HG02840 (cell line): ENCODE data around the gene ATP2B2.

Experiments used
- ATAC-seq: cut with Tn5 transposase; IDR thresholded peaks from one replicate; pipeline ENCODE4 v1.9.1; 2021; ENCODE audit warnings: mild to moderate bottlenecking, moderate library complexity, moderate number of reproducible peaks; ENCODE audit not compliant: unreplicated experiment, low FRiP score

Gene ATP2B2

DNA sequence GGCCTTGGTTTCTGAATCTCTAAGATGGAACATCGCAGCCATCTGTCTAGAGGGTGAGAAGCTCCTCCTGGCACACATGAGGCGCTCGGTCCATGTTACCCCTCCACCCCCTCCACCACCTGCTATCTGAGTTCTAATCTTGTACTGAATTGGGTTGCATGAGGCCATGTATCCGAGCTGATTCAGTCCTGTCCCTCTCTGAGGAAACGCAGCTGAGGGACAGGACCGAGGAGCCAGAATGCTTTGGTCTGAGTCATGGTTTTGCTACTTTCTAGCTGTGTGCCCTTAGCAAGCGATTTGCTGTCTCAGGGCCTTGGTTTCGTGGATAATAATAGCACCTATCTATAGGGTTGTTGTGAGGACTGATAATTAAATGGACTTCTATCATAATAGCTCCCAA is 96.7 kb downstream of the ATP2B2 start:
- ATAC-seq: no peak

DNA sequence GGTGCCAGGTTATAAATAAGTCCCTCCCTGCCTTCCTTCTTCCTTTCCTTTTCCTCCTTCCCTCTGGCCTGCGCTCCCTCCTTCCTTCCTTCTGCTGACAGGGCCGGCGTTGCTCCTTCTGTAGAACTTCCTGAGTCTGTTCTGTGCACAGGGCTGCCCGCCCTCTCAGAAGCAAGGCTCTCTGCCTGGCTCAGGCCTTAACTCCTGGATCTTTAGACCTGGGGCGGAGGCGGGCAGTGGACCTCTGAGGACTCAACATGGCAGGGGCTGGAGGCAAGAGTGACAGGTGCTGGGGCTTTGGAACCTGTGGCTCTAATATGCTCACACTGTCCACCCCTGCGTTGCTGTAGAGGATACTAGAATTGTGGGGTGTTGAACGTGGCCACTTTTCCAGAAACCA is 98.0 kb downstream of the ATP2B2 start:
- ATAC-seq: no peak

DNA sequence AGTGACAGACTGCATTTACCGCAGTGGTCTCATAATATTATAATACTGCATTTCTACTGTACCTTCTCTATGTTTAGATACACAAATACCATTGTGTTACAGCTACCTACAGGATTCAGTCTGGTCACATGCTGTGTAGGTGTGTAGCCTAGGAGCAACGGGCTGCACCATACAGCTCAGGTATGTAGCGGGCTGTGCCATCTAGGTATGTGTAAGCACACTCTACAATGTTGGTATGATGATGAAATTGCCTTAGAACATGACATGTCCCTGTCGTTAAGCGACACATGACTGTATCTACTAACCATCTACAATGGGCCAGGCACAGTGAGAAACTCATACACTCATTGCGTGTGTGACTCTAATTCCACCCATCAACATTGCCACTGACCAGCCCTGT is 99.0 kb downstream of the ATP2B2 start:
- ATAC-seq: no peak

- ATAC-seq: no peak
Observed at GRCh38 chr3:10405816-10406215, 99.6 kb downstream of the ATP2B2 start.

GRCh38 chr3:10404876-10405275 is 100.5 kb downstream of the ATP2B2 start:
- no peak for ATAC-seq

- no peak for ATAC-seq
Observed at GRCh38 chr3:10404377-10404776, 101.0 kb downstream of the ATP2B2 start.

- ATAC-seq: no peak
Observed at GRCh38 chr3:10401990-10402761, 103.2 kb downstream of the ATP2B2 start.

DNA sequence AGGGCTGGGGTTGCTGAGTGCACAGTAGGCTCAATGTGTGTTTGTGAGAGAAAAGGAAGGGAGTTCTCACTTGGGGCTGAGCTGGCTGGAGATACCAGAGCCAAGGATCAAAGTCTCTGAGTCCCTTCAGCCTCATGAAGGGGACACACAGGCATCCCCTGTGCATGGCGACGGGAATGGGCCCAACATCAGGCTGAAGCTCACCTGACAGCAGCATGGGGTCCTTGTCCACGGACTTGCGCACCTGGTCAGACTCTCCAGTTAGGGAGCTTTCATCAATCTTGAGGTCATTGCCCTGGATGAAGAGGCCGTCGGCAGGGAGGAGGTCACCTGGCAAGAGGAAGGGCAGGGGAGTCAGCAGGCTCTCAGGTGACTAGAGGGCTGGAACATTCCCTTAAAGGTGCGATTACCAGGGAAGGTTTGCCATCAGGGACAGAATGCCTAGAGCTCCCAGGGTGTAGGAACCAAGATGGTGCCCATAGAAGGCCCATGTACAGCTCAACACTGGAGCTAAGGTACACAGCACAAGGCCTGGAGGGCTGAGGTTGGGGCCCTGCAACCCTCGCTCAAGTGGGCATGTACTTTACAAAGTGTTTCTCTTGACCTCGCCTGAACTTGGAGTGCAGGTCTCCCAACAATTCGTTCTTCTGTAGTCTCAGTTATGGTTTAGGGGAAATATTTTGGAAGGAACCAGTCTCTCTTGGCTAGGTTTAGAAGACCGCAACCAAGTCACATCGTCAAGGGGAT is 104.5 kb downstream of the ATP2B2 start:
- no peak for ATAC-seq

DNA sequence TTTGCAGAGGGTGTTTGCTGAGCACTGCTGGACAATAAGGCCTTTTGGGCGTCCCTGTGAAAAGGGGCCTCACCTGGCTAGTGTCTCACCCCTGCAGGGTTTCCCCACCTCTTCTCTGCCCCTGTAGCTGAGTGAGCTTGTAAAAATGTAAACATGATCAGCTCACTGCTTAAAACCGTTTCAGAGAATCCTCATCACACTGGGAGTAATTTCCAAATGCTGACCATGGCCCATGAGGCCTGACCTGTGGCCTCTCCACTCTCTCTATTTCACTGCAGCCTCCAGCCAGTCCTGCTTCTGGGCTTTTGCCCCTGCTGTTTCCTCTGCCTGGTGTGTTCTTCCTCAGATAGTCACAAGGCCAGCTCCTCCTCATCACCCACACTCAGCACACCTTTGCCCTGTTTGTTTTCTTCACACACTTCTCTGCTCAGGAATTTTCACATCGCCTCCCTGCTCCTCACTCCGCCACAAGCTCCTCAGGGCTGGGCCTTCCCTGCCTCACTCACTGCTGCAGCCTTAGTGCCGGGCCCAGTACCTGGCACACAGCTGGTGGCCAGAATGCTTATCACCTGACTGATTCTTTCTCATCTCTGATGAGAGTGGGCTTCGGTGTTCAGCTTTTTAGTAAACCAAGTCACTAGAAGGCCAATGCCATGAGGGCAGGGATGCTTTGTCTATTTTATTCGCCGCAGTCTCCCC is 105.2 kb downstream of the ATP2B2 start:
- ATAC-seq: no peak

DNA sequence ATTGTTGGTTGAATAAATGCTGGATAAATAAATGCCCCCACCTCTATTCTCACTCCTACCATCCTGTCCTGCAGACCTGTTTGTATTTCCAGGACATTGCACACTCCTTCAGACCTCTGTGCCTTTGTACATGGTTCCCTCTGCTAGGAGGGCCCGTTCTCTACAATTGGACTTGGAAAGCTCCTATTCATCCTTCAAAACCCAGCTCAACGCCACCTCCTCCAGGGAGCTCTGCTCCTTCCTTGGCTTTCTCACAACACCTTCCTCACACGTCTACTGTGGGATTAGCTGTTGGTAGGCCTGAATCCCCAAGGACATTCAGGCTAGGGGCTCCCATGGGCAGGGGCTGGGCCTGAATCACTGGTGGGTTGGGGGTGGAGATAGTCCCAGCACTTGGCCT is 105.8 kb downstream of the ATP2B2 start:
- no peak for ATAC-seq

DNA sequence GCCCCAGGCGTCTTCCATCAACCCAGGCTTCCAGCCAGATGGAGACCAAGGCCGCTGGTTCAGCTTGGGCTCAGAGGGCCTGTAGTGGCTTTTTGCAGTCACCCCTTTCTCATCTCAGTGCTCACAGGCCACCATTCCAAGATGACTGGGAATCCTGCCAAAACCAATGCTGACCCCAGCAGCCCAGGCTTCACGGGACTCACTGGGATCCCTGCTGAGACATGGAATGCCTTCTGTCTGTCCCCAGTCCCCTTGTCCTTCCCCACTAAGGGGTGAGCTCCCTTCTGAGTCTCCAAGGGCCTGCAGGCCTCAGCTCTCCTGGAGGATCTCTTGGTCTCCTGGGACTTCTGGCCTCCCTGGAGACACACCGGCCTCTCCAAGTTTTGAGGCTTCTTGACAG is 107.0 kb downstream of the ATP2B2 start:
- ATAC-seq: no peak

DNA sequence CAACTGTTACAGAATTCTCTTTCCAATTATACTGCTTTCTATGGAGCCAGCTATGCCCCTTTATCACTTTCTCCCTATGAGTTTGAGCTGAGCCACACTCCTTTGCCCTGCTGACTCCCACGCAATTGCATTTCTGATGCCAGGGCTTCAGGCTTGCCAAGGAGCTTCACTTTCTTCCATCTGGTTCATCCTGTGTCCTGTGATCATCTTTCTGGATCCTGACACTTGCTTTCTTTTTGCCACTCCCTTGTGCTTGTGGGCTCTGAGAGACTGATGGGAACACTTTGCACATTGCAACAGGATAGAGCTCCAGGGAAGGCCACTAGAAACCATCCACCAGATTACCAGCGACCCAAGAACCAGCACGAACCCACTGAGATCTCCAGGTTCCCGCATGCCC is 107.5 kb downstream of the ATP2B2 start:
- no peak for ATAC-seq

DNA sequence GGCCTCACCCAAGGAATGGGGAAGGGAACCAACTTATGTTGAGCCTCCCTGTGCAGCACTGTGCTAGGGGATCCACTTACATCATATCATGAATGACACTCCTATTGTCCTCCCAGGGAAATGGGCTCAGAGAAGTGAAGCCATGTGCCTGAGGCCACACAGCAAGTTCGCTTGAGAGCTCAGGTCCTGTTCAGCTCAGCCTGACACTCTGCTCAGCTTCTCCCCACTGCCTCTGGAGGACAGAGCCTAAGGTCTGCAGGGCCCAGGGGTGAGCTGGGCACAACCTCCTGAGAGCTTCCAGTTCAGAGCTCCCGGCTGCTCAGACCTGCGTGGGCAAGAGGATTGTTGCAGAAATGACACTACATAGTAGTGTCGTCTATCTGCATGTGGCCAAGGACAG is 108.5 kb downstream of the ATP2B2 start:
- no peak for ATAC-seq

DNA sequence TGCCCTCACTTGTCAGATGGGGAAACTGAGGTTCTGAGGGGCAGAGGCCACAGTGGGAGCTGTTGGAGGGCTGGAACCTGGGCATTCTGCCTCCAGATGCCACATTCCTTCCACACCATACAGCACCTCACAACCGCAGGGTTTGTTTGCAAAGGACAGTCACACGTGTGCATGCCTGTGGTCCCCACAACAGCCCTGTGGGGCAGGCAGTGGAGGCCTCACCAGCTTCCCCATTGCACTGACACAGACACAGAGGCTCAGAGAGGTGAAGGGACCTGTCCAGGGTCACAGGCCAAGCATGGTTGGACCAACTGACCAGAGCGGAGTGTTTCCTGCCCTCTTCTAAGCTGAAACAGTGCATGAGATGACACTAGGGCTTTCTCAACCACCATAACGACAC is 109.3 kb downstream of the ATP2B2 start:
- ATAC-seq: no peak

- no peak for ATAC-seq
Observed at GRCh38 chr3:10395671-10396070, 109.7 kb downstream of the ATP2B2 start.

DNA sequence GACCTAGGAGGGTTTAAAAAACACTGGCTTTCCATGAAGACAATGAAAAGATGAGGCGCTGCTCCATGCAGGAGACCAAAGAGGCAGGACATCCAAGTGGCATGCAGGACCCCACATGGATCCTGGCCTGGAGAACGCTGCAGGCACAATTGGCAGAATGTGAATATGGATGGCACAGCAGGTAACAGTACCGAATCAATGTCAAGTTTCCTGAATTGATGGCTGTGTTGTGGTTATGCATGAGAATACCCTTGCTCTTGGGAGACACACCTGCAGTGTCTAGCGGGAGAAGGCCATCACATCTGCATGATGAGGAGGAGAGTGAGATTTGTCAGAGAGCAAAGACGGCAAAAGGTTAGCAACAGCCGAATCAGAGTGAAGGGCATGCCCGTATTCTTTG is 110.2 kb downstream of the ATP2B2 start:
- ATAC-seq: no peak

GRCh38 chr3:10394491-10395025 is 110.8 kb downstream of the ATP2B2 start:
- no peak for ATAC-seq

DNA sequence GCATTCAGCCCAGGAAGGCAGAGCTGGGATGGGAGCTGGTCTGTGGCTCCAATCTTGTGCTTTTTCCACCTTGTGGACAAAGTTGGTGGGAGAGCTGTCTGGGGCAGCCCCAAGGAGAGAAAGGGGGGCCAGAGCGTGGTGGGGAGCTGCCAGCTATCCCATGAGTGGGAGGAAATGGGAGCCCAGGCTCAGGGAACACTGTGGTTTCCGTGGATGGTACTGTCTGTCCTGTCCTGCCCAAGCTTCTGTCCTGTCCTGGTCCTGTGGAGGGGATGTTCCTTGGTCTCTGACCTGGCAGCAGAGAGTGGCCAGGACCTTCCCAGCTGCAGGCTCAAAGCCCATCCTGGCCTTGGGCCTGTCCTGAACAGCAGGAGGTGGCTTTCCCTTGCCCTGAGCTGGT is 111.9 kb downstream of the ATP2B2 start:
- no peak for ATAC-seq

DNA sequence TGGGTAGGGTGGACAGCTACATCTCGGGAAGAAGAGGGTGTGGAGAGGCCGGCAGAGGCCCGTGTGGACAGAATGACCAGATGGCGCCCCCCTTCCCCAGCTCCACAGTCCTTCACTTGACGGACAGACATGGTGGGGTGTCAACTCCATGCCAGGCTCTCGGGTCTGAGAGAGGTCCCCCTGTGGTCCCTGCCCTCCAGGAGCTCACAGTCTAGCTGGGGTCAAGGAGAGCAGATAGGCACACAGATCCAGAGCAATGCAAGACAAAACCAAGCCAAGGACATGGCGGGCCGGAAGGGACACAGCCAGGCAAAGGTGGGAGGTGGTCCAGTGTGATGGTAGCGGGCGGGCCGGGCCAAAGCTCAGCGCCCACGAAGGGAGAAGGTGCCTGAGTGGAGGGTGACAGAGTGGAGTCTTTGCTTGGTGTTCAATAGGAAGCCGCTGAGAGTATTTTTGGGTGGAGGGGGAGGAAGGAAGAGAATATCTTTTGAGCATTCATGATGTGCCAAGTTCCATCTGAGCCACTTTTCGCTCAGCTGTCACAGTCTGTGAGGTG is 112.4 kb downstream of the ATP2B2 start:
- no peak for ATAC-seq

DNA sequence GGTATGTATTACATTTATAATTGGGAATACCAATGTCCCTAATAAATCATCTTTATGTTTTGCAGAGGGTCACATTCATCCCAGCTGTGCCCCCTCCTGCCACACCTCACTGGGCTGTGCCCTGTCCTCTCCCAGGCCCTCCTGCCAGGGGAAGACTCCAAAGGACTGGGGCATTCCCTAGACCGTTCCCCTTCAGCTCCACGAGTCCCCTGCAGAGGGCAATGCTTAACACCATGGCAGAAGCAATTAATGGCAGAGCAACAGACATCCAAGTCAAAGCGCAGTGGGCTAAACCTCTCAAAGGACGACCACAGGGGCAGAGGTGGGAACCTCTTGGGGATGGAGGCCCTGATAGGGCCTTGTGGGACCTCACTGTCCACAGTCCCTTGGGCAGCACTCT is 113.1 kb downstream of the ATP2B2 start:
- no peak for ATAC-seq

GRCh38 chr3:10391391-10391790 is 114.0 kb downstream of the ATP2B2 start:
- ATAC-seq: no peak
